Endothelial cell of umbilical vein (primary cell): ENCODE data around the gene KRT12. TPM values are rescaled to one million over a fixed set of nuclear protein-coding genes. Genes with fewer than 3 reads are reported as not detected.

Experiments
- BruUV-seq: library from RNA; stranded (reverse); fragments of 400-500 nt; replicated peaks from 2 replicates; lab custom pipeline; 2021; lab: Mats Ljungman, UMichigan
- CTCF ChIA-PET: fragments of 300-600, 350-600 bp; sonication (Branson Sonifier 250); formaldehyde crosslinking; loops from one replicate; lab custom pipeline; 2021; ENCODE audit warnings: antibody characterized with exemption, inconsistent platforms; lab: Charles Lee
- POLR2A ChIA-PET: fragments of 300-600, 350-600 bp; sonication (Branson Sonifier 250); formaldehyde crosslinking; loops from one replicate; lab custom pipeline; 2021; ENCODE audit warnings: antibody characterized with exemption, inconsistent platforms; lab: Charles Lee
- DNase-seq: peaks from one replicate; pipeline ENCODE4 v3.0.0-alpha.2; 2011; ENCODE audit warnings: low read depth, low spot score
- FAIRE-seq: peaks from 2 replicates; lab custom pipeline; 2011; peaks lifted over from hg19 to GRCh38; lab: Jason Lieb, UNC
- H2AFZ ChIP-seq: 2 replicates; pipeline ENCODE4 v1.6.0; 2012; ENCODE audit warnings: low read depth, low read length, control low read depth, inconsistent platforms
- H3K27ac ChIP-seq: 2 replicates; pipeline ENCODE4 v1.5.1; 2011; ENCODE audit warnings: low read depth, mild to moderate bottlenecking, control low read depth, low read length, moderate library complexity; ENCODE audit not compliant: insufficient read depth
- H3K27me3 ChIP-seq, 2 experiments: 2 replicates each; pipeline versions ENCODE4 v1.6.0 to v1.6.1; 2011; ENCODE audit warnings: low read length in 2 of 2, mixed read lengths in 1 of 2; ENCODE audit not compliant: control insufficient read depth in 2 of 2, insufficient read depth in 2 of 2
- H3K36me3 ChIP-seq, 2 experiments: 2 replicates in 1 of 2; 3 replicates in 1 of 2; pipeline ENCODE4 v1.5.1; 2011; ENCODE audit warnings: low read length in 2 of 2, mild to moderate bottlenecking in 1 of 2, moderate library complexity in 1 of 2; ENCODE audit not compliant: control insufficient read depth in 2 of 2, insufficient read depth in 2 of 2; ENCODE audit errors: extremely low read depth in 1 of 2
- H3K4me1 ChIP-seq: 3 replicates; pipeline ENCODE4 v1.5.1; 2011; ENCODE audit warnings: mild to moderate bottlenecking, low read length; ENCODE audit not compliant: control insufficient read depth, insufficient read depth; ENCODE audit errors: extremely low read depth
- H3K4me2 ChIP-seq: 2 replicates; pipeline ENCODE4 v1.6.1; 2011; ENCODE audit warnings: low read length, control low read depth, mixed read lengths; ENCODE audit not compliant: insufficient read depth
- H3K4me3 ChIP-seq, 3 experiments: fragments of 200-600 bp in 1 of 3; sonication (generic), shearing (Covaris generic) in 1 of 3; replicated peaks in 1 of 3; 2 replicates each; pipeline ENCODE4 v1.5.1; 2011 to 2016; ENCODE audit warnings: control low read depth in 3 of 3, low read length in 3 of 3, mild to moderate bottlenecking in 2 of 3, inconsistent platforms in 1 of 3, low read depth in 1 of 3, moderate library complexity in 1 of 3; ENCODE audit not compliant: insufficient read depth in 1 of 3
- H3K79me2 ChIP-seq: 2 replicates; pipeline ENCODE4 v1.6.0; 2012; ENCODE audit warnings: low read length, inconsistent platforms; ENCODE audit not compliant: control insufficient read depth, insufficient read depth
- H3K9ac ChIP-seq: replicated peaks from 2 replicates; pipeline ENCODE3; 2011; ENCODE audit warnings: low read length, control low read depth; ENCODE audit not compliant: insufficient read depth; ENCODE audit errors: extremely low read depth
- H3K9me1 ChIP-seq: replicated peaks from 3 replicates; pipeline ENCODE4 v1.6.0; 2011; ENCODE audit warnings: mild to moderate bottlenecking, low read length; ENCODE audit not compliant: control insufficient read depth, insufficient read depth; ENCODE audit errors: extremely low read depth
- H3K9me3 ChIP-seq: replicated peaks from 2 replicates; pipeline ENCODE4 v1.5.1; 2012; ENCODE audit warnings: low read length, inconsistent platforms; ENCODE audit not compliant: control insufficient read depth, insufficient read depth
- H4K20me1 ChIP-seq: replicated peaks from 2 replicates; pipeline ENCODE3; 2011; ENCODE audit warnings: mild to moderate bottlenecking, low read length; ENCODE audit not compliant: control insufficient read depth, insufficient read depth; ENCODE audit errors: extremely low read depth
- CTCF ChIP-seq, 2 donors: IDR thresholded peaks; 1 replicate in 1 of 2; 2 replicates in 1 of 2; pipeline ENCODE4 v1.5.1; 2011; ENCODE audit warnings: low read length in 2 of 2, mild to moderate bottlenecking in 2 of 2, moderate library complexity in 2 of 2, control low read depth in 1 of 2, inconsistent platforms in 1 of 2, low read depth in 1 of 2; ENCODE audit not compliant: insufficient read depth in 1 of 2; ENCODE audit errors: extremely low read depth in 1 of 2
- EZH2 ChIP-seq: IDR thresholded peaks from 2 replicates; pipeline ENCODE4 v1.6.1; 2012; ENCODE audit warnings: borderline replicate concordance, low read depth, mild to moderate bottlenecking, moderate library complexity, low read length, inconsistent platforms; ENCODE audit not compliant: severe bottlenecking
- FOS ChIP-seq: IDR thresholded peaks from 2 replicates; pipeline ENCODE4 v1.6.1; 2011; ENCODE audit warnings: mild to moderate bottlenecking, low read length, moderate library complexity, borderline replicate concordance; ENCODE audit not compliant: insufficient read depth
- GATA2 ChIP-seq: IDR thresholded peaks from 2 replicates; pipeline ENCODE4 v1.7.0; 2011; ENCODE audit warnings: low read depth, mild to moderate bottlenecking, moderate library complexity, mixed read lengths, low read length; ENCODE audit not compliant: insufficient read length, insufficient read depth
- JUN ChIP-seq: IDR thresholded peaks from 2 replicates; pipeline ENCODE4 v1.6.1; 2011; ENCODE audit warnings: borderline replicate concordance, low read depth; ENCODE audit not compliant: insufficient read length, insufficient read depth
- MAX ChIP-seq: IDR thresholded peaks from 2 replicates; pipeline ENCODE4 v1.6.1; 2011; ENCODE audit not compliant: insufficient read depth, insufficient read length
- MYC ChIP-seq: IDR thresholded peaks from one replicate; pipeline ENCODE4 v1.6.1; 2011; ENCODE audit warnings: mild to moderate bottlenecking, low read depth, low read length
- POLR2A ChIP-seq: IDR thresholded peaks from 2 replicates; pipeline ENCODE4 v1.6.1; 2012; ENCODE audit warnings: low read depth, mild to moderate bottlenecking, control low read depth, low read length
- POLR2AphosphoS5 ChIP-seq: IDR thresholded peaks from 2 replicates; pipeline ENCODE4 v1.6.1; 2012; ENCODE audit warnings: low read depth, mild to moderate bottlenecking, control low read depth, low read length, moderate library complexity; ENCODE audit not compliant: insufficient read depth
- dilution Hi-C: fragments of 300-500 bp; cut with MboI; formaldehyde crosslinking; loops from one replicate; pipeline ENCODE4 v1.15.0; 2019; ENCODE audit warnings: low sequenced_read_pairs; ENCODE audit not compliant: extremely low pct_ligation_motif_present
- intact Hi-C: fragments of 100-400 bp; cut with micrococcal nuclease; formaldehyde crosslinking; loops from one replicate; pipeline ENCODE4 v1.10.0; 2022
- polyA plus RNA-seq, 4 experiments: library from polyadenylated mRNA; depleted of rRNA in 3 of 4; stranded (reverse) in 3 of 4; unstranded in 1 of 4; fragments of >200 nt; gene quantifications; 2 replicates each; pipeline versions ENCODE4 v1.2.1 to v1.2.3, GENCODE V29; 2011 to 2012; ENCODE audit warnings: missing spikeins in 1 of 4
- total RNA-seq: library from RNA; stranded (reverse); gene quantifications from 2 replicates; pipeline ENCODE4 v1.2.3, GENCODE V29; 2021

KRT12 gene
- total and polyA plus RNA-seq, 2 donors (not counting 3 experiments of a cell fraction or from before 2014, with no cell fraction given), result not detected

GRCh38 chr17:40817103-40817682 lies 49.8 kb downstream of the KRT12 start:
- no peaks in the 10 kb centered on the region for H3K9me3 ChIP-seq
- no peak overlapping the region for H3K9ac ChIP-seq
- no peaks in the 10 kb centered on the region for H3K9me1 ChIP-seq
- no peak overlapping the region for H3K4me3 ChIP-seq
- TF ChIP-seq POLR2A (no peak), CTCF (IDR thresholded peaks at IDR 0.05; ENCODE audit: extremely low read depth in 1 of 2, insufficient read depth in 1 of 2, low read depth in 1 of 2, low read length in 2 of 2) (no peak), EZH2 (no peak), POLR2AphosphoS5 (no peak), GATA2 (no peak), FOS (no peak), JUN (no peak), MAX (no peak), MYC (no peak)
- H3K36me3 ChIP-seq, result peaks cover 0 to 2% of the 10 kb centered on the region in 2 experiments
- dilution Hi-C loops (no loop called here), intact Hi-C loops (loop anchor here (5.0 kb wide), 1 partner anchor 850 kb away; no protein-coding TSS in a partner anchor)
- CTCF ChIA-PET, result no interaction called here
- H3K79me2 ChIP-seq, result no peaks in the 10 kb centered on the region
- no peak for FAIRE-seq
- H3K27ac ChIP-seq, result no peak overlapping the region
- H3K27me3 ChIP-seq, result peaks cover 2 to 4% of the 10 kb centered on the region in 2 experiments
- no peak overlapping the region for H3K4me2 ChIP-seq
- POLR2A ChIA-PET, result no interaction called here
- H2AFZ ChIP-seq, result no peak overlapping the region
- no peak for DNase-seq
- H3K4me1 ChIP-seq, result peaks cover 9% of the 10 kb centered on the region
- H4K20me1 ChIP-seq, result no peaks in the 10 kb centered on the region
- no TSS peak for BruUV-seq
